HCT116 (cell line): ENCODE measurements around the gene NAA16. TPM values are rescaled to one million over a fixed set of nuclear protein-coding genes. Genes with fewer than 3 reads are reported as not detected.

Experiments used
- ATAC-seq: fragments of 200-7000 bp; cut with Tn5 transposase; 2 replicates; pipeline ENCODE4 v1.9.1; 2020; ENCODE audit warnings: mild to moderate bottlenecking, moderate library complexity
- BruUV-seq: library from RNA; stranded (reverse); fragments of 400-500 nt; replicated peaks from 2 replicates; lab custom pipeline; 2021; lab: Mats Ljungman, UMichigan
- CTCF ChIA-PET: fragments of 300-600 bp; sonication (Branson Sonifier 250); formaldehyde crosslinking; loops from one replicate; lab custom pipeline; 2021; ENCODE audit warnings: antibody characterized with exemption; lab: Charles Lee
- POLR2A ChIA-PET: fragments of 300-600, 350-600 bp; sonication (Branson Sonifier 250); formaldehyde crosslinking; loops from one replicate; lab custom pipeline; 2021; ENCODE audit warnings: antibody characterized with exemption; lab: Charles Lee
- RAD21 ChIA-PET, 2 experiments: fragments of 300-600 bp; sonication (Branson Sonifier 250); formaldehyde crosslinking; loops; one replicate each; lab custom pipeline; 2023; ENCODE audit warnings: low total read pairs in 2 of 2; ENCODE audit not compliant: uncharacterized antibody in 2 of 2, unreplicated experiment in 2 of 2, low non-redundant PET in 1 of 2; lab: Charles Lee
- DNase-seq: peaks from one replicate; pipeline ENCODE4 v3.0.0-alpha.2; 2010; ENCODE audit warnings: low read depth, low spot score
- H2AFZ ChIP-seq: fragments of 200-600 bp; shearing (Covaris generic), sonication (generic); 2 replicates; pipeline ENCODE4 v1.6.1; 2017; ENCODE audit warnings: low read depth, mixed run types, mixed read lengths, antibody characterized with exemption, low read length; ENCODE audit not compliant: poor library complexity, severe bottlenecking
- H3K27ac ChIP-seq: 2 replicates; pipeline ENCODE4 v1.5.1; 2012; ENCODE audit warnings: low read depth, low read length
- H3K27me3 ChIP-seq: fragments of 200-600 bp; sonication (generic); 2 replicates; pipeline ENCODE4 v1.6.1; 2016; ENCODE audit warnings: mixed run types, low read length, mixed read lengths; ENCODE audit not compliant: insufficient read depth
- H3K36me3 ChIP-seq, 2 experiments: fragments of 200-500 bp in 1 of 2; fragments of 200-600 bp in 1 of 2; sonication (Bioruptor generic) in 1 of 2; sonication (generic) in 1 of 2; 2 replicates each; pipeline versions ENCODE4 v1.5.1 to v1.6.1; 2014 to 2016; ENCODE audit warnings: low read length in 2 of 2, inconsistent platforms in 1 of 2, mixed read lengths in 1 of 2, mixed run types in 1 of 2; ENCODE audit not compliant: insufficient read depth in 2 of 2, control insufficient read depth in 1 of 2
- H3K4me1 ChIP-seq, 2 experiments: fragments of 200-600 bp in 1 of 2; sonication (generic) in 1 of 2; 2 replicates each; pipeline versions ENCODE4 v1.5.1 to v1.6.1; 2012 to 2017; ENCODE audit warnings: low read length in 2 of 2, inconsistent platforms in 1 of 2, mild to moderate bottlenecking in 1 of 2, mixed read lengths in 1 of 2, mixed run types in 1 of 2, moderate library complexity in 1 of 2; ENCODE audit not compliant: insufficient read depth in 2 of 2, control insufficient read depth in 1 of 2
- H3K4me2 ChIP-seq: fragments of 200-600 bp; sonication (generic); 2 replicates; pipeline ENCODE4 v1.6.1; 2017; ENCODE audit warnings: mixed run types, low read length, mixed read lengths
- H3K4me3 ChIP-seq, 2 experiments: fragments of 200-600 bp in 1 of 2; sonication (generic) in 1 of 2; replicated peaks in 1 of 2; 2 replicates each; pipeline ENCODE4 v1.5.1; 2011 to 2016; ENCODE audit warnings: low read length in 2 of 2, control low read depth in 1 of 2, low read depth in 1 of 2, mild to moderate bottlenecking in 1 of 2, mixed read lengths in 1 of 2, mixed run types in 1 of 2
- H3K79me2 ChIP-seq: fragments of 200-600 bp; sonication (generic); 2 replicates; pipeline ENCODE4 v1.6.1; 2017; ENCODE audit warnings: mild to moderate bottlenecking, mixed run types, low read length, moderate library complexity, mixed read lengths; ENCODE audit not compliant: insufficient read depth
- H3K9ac ChIP-seq: fragments of 200-600 bp; sonication (generic); 2 replicates; pipeline ENCODE4 v1.6.1; 2016; ENCODE audit warnings: low read length, mixed read lengths
- H3K9me2 ChIP-seq: fragments of 200-600 bp; sonication (generic), shearing (Covaris generic); 2 replicates; pipeline ENCODE4 v1.6.1; 2017; ENCODE audit warnings: mixed run types, mild to moderate bottlenecking, moderate library complexity; ENCODE audit not compliant: insufficient read depth
- H3K9me3 ChIP-seq, 2 experiments: fragments of 200-500 bp in 1 of 2; fragments of 200-600 bp in 1 of 2; sonication (Bioruptor generic) in 1 of 2; sonication (generic) in 1 of 2; 2 replicates each; pipeline ENCODE4 v1.6.1; 2014 to 2017; ENCODE audit warnings: low read length in 2 of 2, mixed read lengths in 2 of 2, inconsistent platforms in 1 of 2, low read depth in 1 of 2, mild to moderate bottlenecking in 1 of 2, mixed run types in 1 of 2, moderate library complexity in 1 of 2; ENCODE audit not compliant: control insufficient read depth in 1 of 2, insufficient read depth in 1 of 2
- H4K20me1 ChIP-seq: fragments of 200-600 bp; sonication (generic), shearing (Covaris generic); 2 replicates; pipeline ENCODE4 v1.6.1; 2017; ENCODE audit warnings: mixed run types, mild to moderate bottlenecking, moderate library complexity; ENCODE audit not compliant: insufficient read depth
- CBX3 ChIP-seq: IDR thresholded peaks from 2 replicates; pipeline ENCODE4 v1.6.1; 2012; ENCODE audit warnings: low read depth
- CEBPB ChIP-seq: IDR thresholded peaks from 2 replicates; pipeline ENCODE4 v1.6.1; 2012; ENCODE audit warnings: low read depth
- ELF1 ChIP-seq: IDR thresholded peaks from 2 replicates; pipeline ENCODE4 v1.6.1; 2012; ENCODE audit warnings: low read depth, borderline replicate concordance
- FOSL1 ChIP-seq: IDR thresholded peaks from 2 replicates; pipeline ENCODE4 v1.6.1; 2012; ENCODE audit warnings: low read depth
- JUND ChIP-seq: IDR thresholded peaks from 2 replicates; pipeline ENCODE4 v1.6.1; 2012
- MAX ChIP-seq: IDR thresholded peaks from 2 replicates; pipeline ENCODE4 v1.6.1; 2012
- POLR2A ChIP-seq: IDR thresholded peaks from 2 replicates; pipeline ENCODE4 v1.7.0; 2011; ENCODE audit warnings: borderline replicate concordance; ENCODE audit not compliant: insufficient read depth, insufficient read length; ENCODE audit errors: extremely low read depth
- POLR2AphosphoS5 ChIP-seq: IDR thresholded peaks from 2 replicates; pipeline ENCODE4 v1.6.1; 2011; ENCODE audit warnings: mild to moderate bottlenecking, low read depth, low read length, moderate library complexity
- RAD21 ChIP-seq: IDR thresholded peaks from 2 replicates; pipeline ENCODE4 v1.6.1; 2012; ENCODE audit warnings: low read depth, mild to moderate bottlenecking
- SIN3A ChIP-seq: IDR thresholded peaks from 2 replicates; pipeline ENCODE4 v1.6.1; 2012; ENCODE audit warnings: low read depth
- SP1 ChIP-seq: IDR thresholded peaks from 2 replicates; pipeline ENCODE4 v1.6.1; 2012; ENCODE audit warnings: low read depth
- SRF ChIP-seq: IDR thresholded peaks from 2 replicates; pipeline ENCODE4 v1.6.1; 2012; ENCODE audit warnings: low read depth
- TCF7L2 ChIP-seq: IDR thresholded peaks from 2 replicates; pipeline ENCODE4 v1.7.0; 2011; ENCODE audit warnings: borderline replicate concordance, inconsistent platforms; ENCODE audit not compliant: insufficient read depth, insufficient read length; ENCODE audit errors: extremely low read depth
- YY1 ChIP-seq: IDR thresholded peaks from 2 replicates; pipeline ENCODE4 v1.6.1; 2011; ENCODE audit warnings: low read length, low read depth, moderate library complexity, mild to moderate bottlenecking; ENCODE audit not compliant: insufficient replicate concordance; ENCODE audit errors: extremely low read depth
- ZNF274 ChIP-seq: fragments of 200-500 bp; sonication (Bioruptor generic); IDR thresholded peaks from 2 replicates; pipeline ENCODE4 v1.6.1; 2014; ENCODE audit warnings: mild to moderate bottlenecking, low read depth, low read length, inconsistent platforms
- intact Hi-C: fragments of 100-400 bp; cut with micrococcal nuclease; formaldehyde crosslinking; loops from 2 replicates; pipeline ENCODE4 v1.10.0; 2022
- total RNA-seq: library from RNA; stranded (reverse); gene quantifications from one replicate; pipeline ENCODE4 v1.2.1, GENCODE V29; 2021; ENCODE audit not compliant: unreplicated experiment
- TF ChIP-seq, protein P1 (sequence below): IDR thresholded peaks from 2 replicates; pipeline ENCODE4 v1.6.1; 2011; ENCODE audit warnings: mild to moderate bottlenecking, low read length, moderate library complexity; ENCODE audit not compliant: insufficient replicate concordance; ENCODE audit errors: extremely low read depth
- TF ChIP-seq, protein P2 (sequence below), 3 experiments: fragments of 200-600 bp in 1 of 3; sonication (generic) in 1 of 3; IDR thresholded peaks in 2 of 3; conservative IDR thresholded peaks in 1 of 3; 2 replicates each; pipeline ENCODE4 v1.5.1; 2012 to 2017; ENCODE audit warnings: low read depth in 2 of 3, low read length in 2 of 3, antibody characterized with exemption in 1 of 3, borderline replicate concordance in 1 of 3, control low read depth in 1 of 3, mild to moderate bottlenecking in 1 of 3, mixed read lengths in 1 of 3, mixed run types in 1 of 3, moderate library complexity in 1 of 3; ENCODE audit not compliant: insufficient read depth in 1 of 3
- TF ChIP-seq, protein P3 (sequence below): IDR thresholded peaks from 2 replicates; pipeline ENCODE4 v1.6.1; 2012

NAA16 gene
- total RNA-seq, 1 experiment from 2014 or later: 19.1 TPM

DNA sequence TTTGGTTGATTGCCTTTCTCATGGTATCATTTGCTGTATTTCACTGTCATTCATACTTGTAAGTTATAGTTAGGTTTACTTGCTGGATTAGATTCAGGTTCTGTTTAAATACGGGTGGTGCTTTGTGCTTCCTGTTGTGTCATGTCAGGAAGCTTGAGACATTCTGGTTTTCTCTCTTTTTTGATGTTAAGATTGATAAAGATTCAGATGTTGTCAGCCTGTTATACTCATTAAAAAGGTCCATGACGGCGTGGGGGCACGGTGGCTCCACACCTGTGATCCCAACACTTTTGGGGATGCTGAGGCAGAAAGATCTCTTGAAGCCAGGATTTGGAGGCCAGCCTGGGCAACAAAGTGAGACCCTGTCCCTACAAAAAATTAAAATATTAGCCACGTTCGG lies 45.7 kb downstream of the NAA16 start:
- no peaks in the 10 kb centered on the region for H3K9me2 ChIP-seq
- peaks cover 10 to 21% of the 10 kb centered on the region in 2 experiments for H3K4me1 ChIP-seq
- BruUV-seq: no TSS peak
- no peaks in the 10 kb centered on the region for H3K27me3 ChIP-seq
- ChIA-PET CTCF (no interaction called here), POLR2A (no interaction called here), RAD21 (no interaction called here)
- H3K79me2 ChIP-seq: peaks cover 21% of the 10 kb centered on the region
- ATAC-seq: no peak
- H3K4me2 ChIP-seq: no peak overlapping the region
- no peak overlapping the region for H3K4me3 ChIP-seq
- TF ChIP-seq MAX: no peak
- TF ChIP-seq, protein P1, sequence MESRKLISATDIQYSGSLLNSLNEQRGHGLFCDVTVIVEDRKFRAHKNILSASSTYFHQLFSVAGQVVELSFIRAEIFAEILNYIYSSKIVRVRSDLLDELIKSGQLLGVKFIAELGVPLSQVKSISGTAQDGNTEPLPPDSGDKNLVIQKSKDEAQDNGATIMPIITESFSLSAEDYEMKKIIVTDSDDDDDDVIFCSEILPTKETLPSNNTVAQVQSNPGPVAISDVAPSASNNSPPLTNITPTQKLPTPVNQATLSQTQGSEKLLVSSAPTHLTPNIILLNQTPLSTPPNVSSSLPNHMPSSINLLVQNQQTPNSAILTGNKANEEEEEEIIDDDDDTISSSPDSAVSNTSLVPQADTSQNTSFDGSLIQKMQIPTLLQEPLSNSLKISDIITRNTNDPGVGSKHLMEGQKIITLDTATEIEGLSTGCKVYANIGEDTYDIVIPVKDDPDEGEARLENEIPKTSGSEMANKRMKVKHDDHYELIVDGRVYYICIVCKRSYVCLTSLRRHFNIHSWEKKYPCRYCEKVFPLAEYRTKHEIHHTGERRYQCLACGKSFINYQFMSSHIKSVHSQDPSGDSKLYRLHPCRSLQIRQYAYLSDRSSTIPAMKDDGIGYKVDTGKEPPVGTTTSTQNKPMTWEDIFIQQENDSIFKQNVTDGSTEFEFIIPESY: no peak
- TF ChIP-seq TCF7L2: no peak
- no peak for TF ChIP-seq POLR2AphosphoS5
- H3K27ac ChIP-seq: no peak overlapping the region
- no peak for DNase-seq
- H3K9ac ChIP-seq: no peak overlapping the region
- no peak overlapping the region for H2AFZ ChIP-seq
- H4K20me1 ChIP-seq: no peaks in the 10 kb centered on the region
- intact Hi-C loops: loop anchor here (10.0 kb wide), 1 partner anchor 298 kb away; no protein-coding TSS in a partner anchor
- peaks cover 8 to 14% of the 10 kb centered on the region in 2 experiments; a peak in 3 of 4 replicates for H3K36me3 ChIP-seq
- no peaks in the 10 kb centered on the region for H3K9me3 ChIP-seq

GRCh38 chr13:41361491-41361890 lies 50.4 kb downstream of the NAA16 start:
- CTCF ChIA-PET: no interaction called here
- intact Hi-C loops: no loop called here

More at GRCh38 chr13:41361491-41361890, 50.4 kb downstream of the NAA16 start:
- ATAC-seq: no peak
- Histone ChIP-seq H4K20me1 (no peaks in the 10 kb centered on the region), H3K9me2 (no peaks in the 10 kb centered on the region), H2AFZ (no peak overlapping the region), H3K36me3 (peaks cover 20% of the 10 kb centered on the region in 2 experiments), H3K4me2 (no peak overlapping the region), H3K79me2 (no peaks in the 10 kb centered on the region), H3K4me1 (no peaks in the 10 kb centered on the region), H3K27ac (no peak overlapping the region), H3K9me3 (no peaks in the 10 kb centered on the region), H3K4me3 (no peak overlapping the region), H3K9ac (no peak overlapping the region), H3K27me3 (no peaks in the 10 kb centered on the region)
- ChIA-PET RAD21 (no interaction called here), POLR2A (no interaction called here)
- TF ChIP-seq CBX3 (no peak), SP1 (no peak), SIN3A (no peak), TCF7L2 (no peak), FOSL1 (no peak), JUND (no peak), POLR2AphosphoS5 (no peak), CEBPB (no peak), ZNF274 (no peak), ELF1 (no peak), POLR2A (no peak), YY1 (no peak), RAD21 (no peak), SRF (no peak)
- TF ChIP-seq, protein P2, sequence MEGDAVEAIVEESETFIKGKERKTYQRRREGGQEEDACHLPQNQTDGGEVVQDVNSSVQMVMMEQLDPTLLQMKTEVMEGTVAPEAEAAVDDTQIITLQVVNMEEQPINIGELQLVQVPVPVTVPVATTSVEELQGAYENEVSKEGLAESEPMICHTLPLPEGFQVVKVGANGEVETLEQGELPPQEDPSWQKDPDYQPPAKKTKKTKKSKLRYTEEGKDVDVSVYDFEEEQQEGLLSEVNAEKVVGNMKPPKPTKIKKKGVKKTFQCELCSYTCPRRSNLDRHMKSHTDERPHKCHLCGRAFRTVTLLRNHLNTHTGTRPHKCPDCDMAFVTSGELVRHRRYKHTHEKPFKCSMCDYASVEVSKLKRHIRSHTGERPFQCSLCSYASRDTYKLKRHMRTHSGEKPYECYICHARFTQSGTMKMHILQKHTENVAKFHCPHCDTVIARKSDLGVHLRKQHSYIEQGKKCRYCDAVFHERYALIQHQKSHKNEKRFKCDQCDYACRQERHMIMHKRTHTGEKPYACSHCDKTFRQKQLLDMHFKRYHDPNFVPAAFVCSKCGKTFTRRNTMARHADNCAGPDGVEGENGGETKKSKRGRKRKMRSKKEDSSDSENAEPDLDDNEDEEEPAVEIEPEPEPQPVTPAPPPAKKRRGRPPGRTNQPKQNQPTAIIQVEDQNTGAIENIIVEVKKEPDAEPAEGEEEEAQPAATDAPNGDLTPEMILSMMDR (IDR thresholded peaks at IDR 0.05 in 2 of 3, conservative IDR thresholded peaks at IDR 0.05 in 1 of 3; ENCODE audit: borderline replicate concordance in 1 of 3, insufficient read depth in 1 of 3, low read depth in 2 of 3, low read length in 2 of 3): no peak
- TF ChIP-seq, protein P3, sequence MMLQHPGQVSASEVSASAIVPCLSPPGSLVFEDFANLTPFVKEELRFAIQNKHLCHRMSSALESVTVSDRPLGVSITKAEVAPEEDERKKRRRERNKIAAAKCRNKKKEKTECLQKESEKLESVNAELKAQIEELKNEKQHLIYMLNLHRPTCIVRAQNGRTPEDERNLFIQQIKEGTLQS: no peak
- no TSS peak for BruUV-seq
- DNase-seq: no peak
